OCI-LY1 (cell line): Measurements from ENCODE around the gene COL12A1.

Source experiments
- H2AFZ ChIP-seq: fragments of 200-600 bp; sonication (generic), shearing (Covaris generic); 2 replicates; pipeline ENCODE4 v1.6.0; 2014; ENCODE audit warnings: antibody characterized with exemption, mild to moderate bottlenecking, low read length
- H3F3A ChIP-seq: fragments of 200-600 bp; sonication (generic), shearing (Covaris generic); 2 replicates; pipeline ENCODE4 v1.6.0; 2014; ENCODE audit warnings: mild to moderate bottlenecking, antibody characterized with exemption, low read length, moderate library complexity; ENCODE audit not compliant: insufficient read depth
- H3K27ac ChIP-seq: fragments of 200-600 bp; sonication (generic); 2 replicates; pipeline ENCODE4 v1.5.1; 2014; ENCODE audit warnings: low read length, mixed run types, mild to moderate bottlenecking, low read depth; ENCODE audit not compliant: poor library complexity, severe bottlenecking
- H3K27me3 ChIP-seq: fragments of 200-600 bp; sonication (generic); 2 replicates; pipeline ENCODE4 v1.6.0; 2014; ENCODE audit warnings: antibody characterized with exemption, mild to moderate bottlenecking, low read length, moderate library complexity; ENCODE audit not compliant: insufficient read depth
- H3K36me3 ChIP-seq: fragments of 200-600 bp; sonication (generic); 2 replicates; pipeline ENCODE4 v1.6.1; 2014; ENCODE audit warnings: mild to moderate bottlenecking, antibody characterized with exemption, low read length, moderate library complexity, mixed read lengths; ENCODE audit not compliant: insufficient read depth
- H3K4me1 ChIP-seq: fragments of 200-600 bp; sonication (generic); 2 replicates; pipeline ENCODE4 v1.5.1; 2014; ENCODE audit warnings: mild to moderate bottlenecking, low read length, moderate library complexity; ENCODE audit not compliant: insufficient read depth, severe bottlenecking
- H3K4me2 ChIP-seq: fragments of 200-600 bp; sonication (generic), shearing (Covaris generic); 2 replicates; pipeline ENCODE4 v1.6.1; 2014; ENCODE audit warnings: low read length
- H3K4me3 ChIP-seq: fragments of 200-600 bp; sonication (generic); 2 replicates; pipeline ENCODE4 v1.5.1; 2014; ENCODE audit warnings: low read length, low read depth, mild to moderate bottlenecking, mixed read lengths; ENCODE audit not compliant: poor library complexity, severe bottlenecking
- H3K79me2 ChIP-seq: fragments of 200-600 bp; shearing (Covaris generic); 2 replicates; pipeline ENCODE4 v1.6.1; 2016; ENCODE audit warnings: mixed run types, low read length, mixed read lengths; ENCODE audit not compliant: insufficient read depth
- H3K9ac ChIP-seq: fragments of 200-600 bp; sonication (generic), shearing (Covaris generic); 2 replicates; pipeline ENCODE4 v1.6.1; 2014; ENCODE audit warnings: mild to moderate bottlenecking, low read length, mixed read lengths
- H3K9me2 ChIP-seq: fragments of 200-600 bp; sonication (generic), shearing (Covaris generic); 2 replicates; pipeline ENCODE4 v1.6.1; 2014; ENCODE audit warnings: low read depth, mild to moderate bottlenecking, low read length, mixed read lengths
- H3K9me3 ChIP-seq: fragments of 200-600 bp; shearing (Covaris generic); 2 replicates; pipeline ENCODE4 v1.6.1; 2014; ENCODE audit warnings: low read length, mixed read lengths
- H4K20me1 ChIP-seq: fragments of 200-600 bp; sonication (generic), shearing (Covaris generic); 2 replicates; pipeline ENCODE4 v1.6.0; 2016; ENCODE audit warnings: mild to moderate bottlenecking, low read length; ENCODE audit not compliant: insufficient read depth
- EZH2 ChIP-seq: fragments of 200-600 bp; sonication (generic), shearing (Covaris generic); IDR thresholded peaks from 2 replicates; pipeline ENCODE4 v1.8.0; 2017; ENCODE audit warnings: borderline replicate concordance, mixed run types, mild to moderate bottlenecking, antibody characterized with exemption, low read length, moderate library complexity, mixed read lengths
- TF ChIP-seq, protein P1 (sequence below): fragments of 200-600 bp; sonication (generic), shearing (Covaris generic); IDR thresholded peaks from 2 replicates; pipeline ENCODE4 v1.5.1; 2017; ENCODE audit warnings: mild to moderate bottlenecking, antibody characterized with exemption, low read length, moderate library complexity, mixed read lengths

COL12A1 gene

DNA sequence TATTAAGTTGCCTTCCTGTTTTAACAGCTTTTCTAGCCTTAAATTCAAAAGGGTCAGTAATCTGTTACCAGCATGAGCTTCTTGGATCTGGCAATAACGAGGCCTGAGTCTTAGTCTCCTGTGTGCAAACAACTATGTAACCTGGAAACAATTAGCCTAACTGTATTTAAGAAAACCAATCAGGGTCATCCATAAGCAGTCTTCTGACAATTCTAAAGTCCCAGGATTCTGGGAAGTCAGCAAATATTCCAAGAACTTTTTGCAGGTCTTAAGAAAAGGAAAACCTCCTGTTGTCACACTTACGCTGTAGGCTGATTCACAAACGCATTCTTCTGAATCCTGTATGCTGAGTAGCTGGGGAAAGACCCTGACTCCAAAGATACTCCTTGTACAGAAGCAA, 90.4 kb downstream of the COL12A1 start:
- H3K9me2 ChIP-seq, result no peaks in the 10 kb centered on the region
- H3K4me1 ChIP-seq, result no peaks in the 10 kb centered on the region
- H2AFZ ChIP-seq, result no peak overlapping the region
- no peak overlapping the region for H3K27ac ChIP-seq
- no peaks in the 10 kb centered on the region for H4K20me1 ChIP-seq
- H3K9ac ChIP-seq, result no peak overlapping the region
- H3K4me2 ChIP-seq, result no peak overlapping the region
- no peaks in the 10 kb centered on the region for H3K27me3 ChIP-seq
- H3F3A ChIP-seq, result no peaks in the 10 kb centered on the region
- no peaks in the 10 kb centered on the region for H3K36me3 ChIP-seq
- TF ChIP-seq, protein P1, sequence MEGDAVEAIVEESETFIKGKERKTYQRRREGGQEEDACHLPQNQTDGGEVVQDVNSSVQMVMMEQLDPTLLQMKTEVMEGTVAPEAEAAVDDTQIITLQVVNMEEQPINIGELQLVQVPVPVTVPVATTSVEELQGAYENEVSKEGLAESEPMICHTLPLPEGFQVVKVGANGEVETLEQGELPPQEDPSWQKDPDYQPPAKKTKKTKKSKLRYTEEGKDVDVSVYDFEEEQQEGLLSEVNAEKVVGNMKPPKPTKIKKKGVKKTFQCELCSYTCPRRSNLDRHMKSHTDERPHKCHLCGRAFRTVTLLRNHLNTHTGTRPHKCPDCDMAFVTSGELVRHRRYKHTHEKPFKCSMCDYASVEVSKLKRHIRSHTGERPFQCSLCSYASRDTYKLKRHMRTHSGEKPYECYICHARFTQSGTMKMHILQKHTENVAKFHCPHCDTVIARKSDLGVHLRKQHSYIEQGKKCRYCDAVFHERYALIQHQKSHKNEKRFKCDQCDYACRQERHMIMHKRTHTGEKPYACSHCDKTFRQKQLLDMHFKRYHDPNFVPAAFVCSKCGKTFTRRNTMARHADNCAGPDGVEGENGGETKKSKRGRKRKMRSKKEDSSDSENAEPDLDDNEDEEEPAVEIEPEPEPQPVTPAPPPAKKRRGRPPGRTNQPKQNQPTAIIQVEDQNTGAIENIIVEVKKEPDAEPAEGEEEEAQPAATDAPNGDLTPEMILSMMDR, result no peak
- TF ChIP-seq EZH2, result no peak
- H3K9me3 ChIP-seq, result no peaks in the 10 kb centered on the region
- H3K79me2 ChIP-seq, result no peaks in the 10 kb centered on the region
- H3K4me3 ChIP-seq, result no peak overlapping the region

DNA sequence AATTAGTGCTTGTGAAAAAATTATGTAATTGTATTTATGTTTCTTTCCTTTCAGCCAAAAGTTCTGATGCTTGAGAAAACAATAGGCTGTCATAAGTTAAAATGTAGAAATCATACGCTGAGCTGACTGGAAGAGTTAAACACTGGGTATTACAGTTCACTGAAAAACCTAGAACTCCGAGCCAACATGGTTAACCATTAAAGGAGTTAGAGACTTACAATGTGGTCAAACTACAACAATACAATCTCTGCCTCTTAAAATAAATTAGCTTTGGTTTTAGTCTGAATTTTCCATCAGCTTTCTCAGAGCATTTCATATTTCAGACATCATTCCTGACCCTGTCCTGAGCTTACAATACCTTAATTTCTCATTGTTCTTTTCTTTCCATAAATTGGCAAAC, 91.0 kb downstream of the COL12A1 start:
- Histone ChIP-seq H3F3A (no peaks in the 10 kb centered on the region), H3K4me2 (no peak overlapping the region), H4K20me1 (no peaks in the 10 kb centered on the region), H3K36me3 (no peaks in the 10 kb centered on the region), H3K9me3 (no peaks in the 10 kb centered on the region), H2AFZ (no peak overlapping the region), H3K4me3 (no peak overlapping the region), H3K27me3 (no peaks in the 10 kb centered on the region), H3K4me1 (no peaks in the 10 kb centered on the region), H3K79me2 (no peaks in the 10 kb centered on the region), H3K9me2 (no peaks in the 10 kb centered on the region), H3K27ac (no peak overlapping the region), H3K9ac (no peak overlapping the region)
- TF ChIP-seq, protein P1, result no peak
- no peak for TF ChIP-seq EZH2

DNA sequence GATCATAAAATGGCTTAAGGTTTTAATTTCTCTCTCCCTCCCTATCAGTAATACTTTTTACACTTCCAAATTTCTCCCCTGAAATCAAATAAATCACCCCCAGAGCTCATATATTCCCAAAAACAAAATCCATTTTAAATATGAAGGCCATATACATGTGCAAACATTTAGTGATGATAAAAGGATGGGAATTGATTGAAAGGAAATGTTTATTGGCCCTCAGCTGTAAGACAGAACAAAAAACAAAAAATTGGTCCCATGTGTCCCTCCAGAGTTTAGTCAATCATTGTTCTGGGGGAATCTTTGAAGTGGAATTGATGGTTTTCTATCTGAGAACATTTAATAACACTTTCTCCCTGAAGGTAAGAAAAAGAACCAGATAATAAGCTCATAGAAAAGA, 91.7 kb downstream of the COL12A1 start:
- Histone ChIP-seq H3K4me1 (no peaks in the 10 kb centered on the region), H3K9me3 (no peaks in the 10 kb centered on the region), H3K4me3 (no peak overlapping the region), H3K27me3 (no peaks in the 10 kb centered on the region), H3K4me2 (no peak overlapping the region), H4K20me1 (no peaks in the 10 kb centered on the region), H3K36me3 (no peaks in the 10 kb centered on the region), H3K9me2 (no peaks in the 10 kb centered on the region), H3K9ac (no peak overlapping the region), H3K27ac (no peak overlapping the region), H2AFZ (no peak overlapping the region), H3K79me2 (no peaks in the 10 kb centered on the region), H3F3A (no peaks in the 10 kb centered on the region)
- TF ChIP-seq, protein P1, result no peak
- TF ChIP-seq EZH2, result no peak
